Cerebellar nuclear complex (tissue), 1 donor: ENCODE data around the gene PUS3.
A peak's percentile ranks its signal among the peaks of the same experiment; 100 is the strongest.
"Not testable (repeated sequence)": the region's sequence is repeated elsewhere in the genome, so short reads cannot be mapped to it uniquely, and the experiment has no call there.

Source experiments
- DNase-seq, 2 experiments: peaks; one replicate each; lab custom pipeline; 2025; lab: John Stamatoyannopoulos, UW

Gene PUS3

GRCh38 chr11:125921042-125921441 is 18.0 kb upstream of the PUS3 start:
- no peak for DNase-seq

GRCh38 chr11:125918140-125918840 is 15.3 kb upstream of the PUS3 start:
- no peak for DNase-seq

GRCh38 chr11:125916683-125917347 is 13.8 kb upstream of the PUS3 start:
- no peak for DNase-seq

- not testable (repeated sequence) for DNase-seq
Measured at GRCh38 chr11:125914601-125915000, 11.6 kb upstream of the PUS3 start.

GRCh38 chr11:125910226-125910849 is 7.3 kb upstream of the PUS3 start:
- no peak for DNase-seq

GRCh38 chr11:125904678-125905077 is 1.7 kb upstream of the PUS3 start:
- DNase-seq: no peak

GRCh38 chr11:125903711-125904659 is 979 bp upstream of the PUS3 start, which contains the start of gene DDX25:
Gene DDX25 (plus strand): TSS chr11:125904508. CDS start chr11:125904518, 10 bp downstream.
- DNase-seq: no peak

GRCh38 chr11:125902277-125902926 is 604 bp downstream of the PUS3 start:
- DNase-seq: no peak

- no peak for DNase-seq
Measured at GRCh38 chr11:125901872-125902271, 1.1 kb downstream of the PUS3 start.

- DNase-seq: no peak
Measured at GRCh38 chr11:125892994-125893393, 10.0 kb downstream of the PUS3 start.

GRCh38 chr11:125892071-125892470 is 10.9 kb downstream of the PUS3 start:
- DNase-seq: no peak

- no peak for DNase-seq
Measured at GRCh38 chr11:125890447-125891100, 12.4 kb downstream of the PUS3 start.

GRCh38 chr11:125887373-125888324 is 15.4 kb downstream of the PUS3 start, which contains the start of gene HYLS1:
Gene HYLS1 (plus strand): TSS chr11:125887668. CDS start chr11:125899369, 11,701 bp downstream.
- DNase-seq: peak; percentile 70 to 88

- no peak for DNase-seq
Measured at GRCh38 chr11:125886997-125887372, 16.0 kb downstream of the PUS3 start.

GRCh38 chr11:125883375-125883774 is 19.6 kb downstream of the PUS3 start:
- no peak for DNase-seq

GRCh38 chr11:125881291-125881690 is 21.7 kb downstream of the PUS3 start:
- DNase-seq: no peak

- peak in 1 of 2 experiments; percentile 56 for DNase-seq
Measured at GRCh38 chr11:125874556-125875124, 28.4 kb downstream of the PUS3 start.

- no peak for DNase-seq
Measured at GRCh38 chr11:125873881-125874555, 29.0 kb downstream of the PUS3 start.

GRCh38 chr11:125872138-125872491 is 30.9 kb downstream of the PUS3 start:
- no peak for DNase-seq
